Measurements from ENCODE around the gene ILDR1. TPM values are rescaled to one million over a fixed set of nuclear protein-coding genes. Genes with fewer than 3 reads are reported as not detected.

The ILDR1 gene
- total and polyA plus RNA-seq, 9 donors, result 0.48 to 3.0 (median 0.80) TPM; not detected in 3

DNA sequence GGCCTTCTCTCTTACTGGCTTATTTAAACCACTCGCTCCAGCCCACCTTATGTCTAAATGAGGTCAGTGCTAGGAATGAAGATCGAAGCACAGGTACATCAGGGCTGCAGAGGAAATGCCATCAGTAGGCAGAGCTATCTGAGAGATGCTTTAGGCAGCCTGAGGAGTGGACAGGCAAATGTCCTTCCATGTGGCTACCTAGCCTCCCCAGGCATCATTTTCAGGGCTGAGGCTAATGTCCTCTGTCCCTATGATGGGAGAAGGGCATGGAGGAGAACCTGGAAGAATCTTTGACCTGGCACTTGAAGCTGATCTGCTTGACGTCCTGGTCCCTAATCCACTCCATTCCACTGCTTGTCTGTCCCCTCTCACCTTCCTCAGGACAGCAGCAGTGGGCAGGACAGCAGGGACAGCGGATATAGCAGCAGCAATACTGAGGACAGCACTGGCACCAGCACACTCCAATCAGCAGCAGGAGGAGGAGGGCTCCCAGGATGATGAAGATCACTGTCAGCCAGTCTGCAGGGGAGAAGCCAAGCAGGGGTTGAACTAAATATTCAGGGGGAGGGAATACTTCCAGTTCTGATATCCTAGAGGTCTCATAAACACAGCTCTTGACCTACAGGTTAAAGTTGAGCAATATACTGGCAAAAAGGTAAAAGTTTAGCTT lies 21.0 kb downstream of the ILDR1 start:
- no peak overlapping the region for H3K4me3 ChIP-seq
- H3K36me3 ChIP-seq, result no peaks in the 10 kb centered on the region
- H3K4me1 ChIP-seq (ENCODE audit: insufficient read depth), result no peaks in the 10 kb centered on the region
- no peaks in the 10 kb centered on the region for H3K27me3 ChIP-seq
- TF ChIP-seq POLR2A (IDR thresholded peaks at IDR 0.05), result no peak
- no peak for TF ChIP-seq EP300 (IDR thresholded peaks at IDR 0.05)
- no peak for TF ChIP-seq CTCF (IDR thresholded peaks at IDR 0.05)
- 65 to 74% (median 73%) methylated on average over 4 of the region's 4 CpGs for WGBS, 3 donors
- intact Hi-C loops (cut with DNase I), result no loop called here
- H3K27ac ChIP-seq, result no peak overlapping the region
- no peaks in the 10 kb centered on the region for H3K9me3 ChIP-seq
- no peak for DNase-seq

DNA sequence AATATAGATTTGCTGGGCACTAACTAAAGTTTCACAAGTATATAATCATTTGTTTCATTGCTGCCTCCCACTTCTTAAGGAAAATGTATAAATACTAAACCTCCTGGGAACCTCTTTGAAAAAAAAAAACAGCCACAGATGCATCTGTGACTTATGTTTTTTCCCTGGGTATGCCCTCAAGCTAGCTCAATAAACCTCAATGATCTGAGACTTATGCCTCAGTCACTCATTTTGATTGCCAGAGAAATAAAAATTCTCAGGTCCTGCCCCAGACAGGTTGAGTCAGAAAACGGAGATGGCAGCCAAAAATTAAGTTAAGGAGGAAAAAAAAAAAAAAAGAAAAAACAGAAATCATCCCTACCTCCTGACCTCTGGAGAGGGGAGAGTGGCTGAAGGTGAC lies 22.1 kb downstream of the ILDR1 start:
- 20 to 39% (median 35%) methylated on average over 1 of the region's 1 CpG for WGBS, 3 donors
- intact Hi-C loops (cut with DNase I), result no loop called here

GRCh38 chr3:121998611-121999473 lies 23.2 kb downstream of the ILDR1 start:
- no peaks in the 10 kb centered on the region for H3K9me3 ChIP-seq
- no peak for DNase-seq
- H3K4me3 ChIP-seq, result no peak overlapping the region
- no peaks in the 10 kb centered on the region for H3K4me1 ChIP-seq (ENCODE audit: insufficient read depth)
- no peaks in the 10 kb centered on the region for H3K27me3 ChIP-seq
- WGBS, 3 donors, result 60 to 64% (median 63%) methylated on average over 6 of the region's 6 CpGs
- no peaks in the 10 kb centered on the region for H3K36me3 ChIP-seq
- no peak overlapping the region for H3K27ac ChIP-seq
- intact Hi-C loops (cut with DNase I), result no loop called here
- TF ChIP-seq POLR2A (IDR thresholded peaks at IDR 0.05), result no peak
- no peak for TF ChIP-seq CTCF (IDR thresholded peaks at IDR 0.05)

More for the DNA sequence above, 22.1 kb downstream of the ILDR1 start:
- H3K36me3 ChIP-seq, result no peaks in the 10 kb centered on the region
- no peaks in the 10 kb centered on the region for H3K9me3 ChIP-seq
- H3K27me3 ChIP-seq, result no peaks in the 10 kb centered on the region
- no peak overlapping the region for H3K4me3 ChIP-seq
- no peaks in the 10 kb centered on the region for H3K4me1 ChIP-seq (ENCODE audit: insufficient read depth)
- no peak overlapping the region for H3K27ac ChIP-seq
- TF ChIP-seq EP300 (IDR thresholded peaks at IDR 0.05) (no peak), CTCF (IDR thresholded peaks at IDR 0.05) (no peak), POLR2A (IDR thresholded peaks at IDR 0.05) (no peak)
- DNase-seq, result no peak

GRCh38 chr3:121998030-121998580 lies 23.9 kb downstream of the ILDR1 start:
- H3K9me3 ChIP-seq, result no peaks in the 10 kb centered on the region
- no peaks in the 10 kb centered on the region for H3K36me3 ChIP-seq
- intact Hi-C loops (cut with DNase I), result no loop called here
- H3K4me1 ChIP-seq (ENCODE audit: insufficient read depth), result no peaks in the 10 kb centered on the region
- H3K4me3 ChIP-seq, result no peak overlapping the region
- 59 to 66% (median 64%) methylated on average over 4 of the region's 4 CpGs for WGBS, 3 donors
- DNase-seq, result no peak
- no peak for TF ChIP-seq EP300 (IDR thresholded peaks at IDR 0.05)
- TF ChIP-seq POLR2A (IDR thresholded peaks at IDR 0.05), result no peak
- TF ChIP-seq CTCF (IDR thresholded peaks at IDR 0.05), result no peak
- no peak overlapping the region for H3K27ac ChIP-seq
- no peaks in the 10 kb centered on the region for H3K27me3 ChIP-seq
